Ecto neural progenitor cell (in vitro differentiated cells): ENCODE measurements around the gene PAM.
"Not testable (repeated sequence)": the region's sequence is repeated elsewhere in the genome, so short reads cannot be mapped to it uniquely, and the experiment has no call there.

Experiments used
- DNase-seq: peaks from one replicate; pipeline ENCODE4 v3.0.0-alpha.2; 2018; ENCODE audit warnings: low spot score

The PAM gene

DNA sequence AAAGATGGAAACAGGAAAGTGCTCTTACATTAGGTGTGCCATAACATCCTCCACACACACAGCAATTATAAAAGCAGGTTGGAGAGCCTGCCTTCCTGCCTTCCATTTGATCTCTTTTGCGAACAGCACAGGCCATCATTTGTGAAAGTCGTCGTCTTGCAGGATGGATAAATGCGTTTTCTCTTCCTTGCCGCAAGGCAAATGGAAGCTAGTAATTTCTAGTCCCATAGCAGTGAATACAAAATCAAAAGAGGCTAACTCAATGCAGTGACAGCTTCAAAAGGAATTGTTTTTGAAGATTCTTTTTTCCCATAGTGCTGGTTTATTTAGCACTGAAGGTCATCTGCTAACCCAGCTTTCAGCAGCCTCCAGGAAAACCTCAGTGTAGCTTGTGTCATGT lies 186.0 kb downstream of the PAM start:
- DNase-seq, result no peak

GRCh38 chr5:102946414-102946813 lies 191.3 kb downstream of the PAM start:
- DNase-seq, result no peak

GRCh38 chr5:102946971-102947370 lies 191.9 kb downstream of the PAM start:
- no peak for DNase-seq

DNA sequence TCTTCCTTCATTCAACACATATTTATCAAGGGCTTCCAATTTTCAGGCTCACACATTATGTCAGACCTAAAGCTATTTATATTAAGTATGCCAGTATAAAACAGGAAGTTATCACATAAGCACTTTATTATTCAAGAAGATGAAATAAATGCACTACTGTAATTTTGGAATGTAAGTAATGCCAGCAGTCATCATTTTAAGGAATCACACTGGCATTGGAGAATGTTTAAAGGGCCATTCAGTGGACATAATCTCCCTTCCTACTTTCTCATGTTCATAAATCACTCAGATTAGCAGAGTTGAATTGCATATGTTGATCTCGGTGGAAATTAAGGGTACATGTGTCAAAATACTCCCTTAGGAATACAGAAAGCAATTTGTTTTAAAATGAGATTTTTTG lies 200.4 kb downstream of the PAM start:
- DNase-seq, result no peak

DNA sequence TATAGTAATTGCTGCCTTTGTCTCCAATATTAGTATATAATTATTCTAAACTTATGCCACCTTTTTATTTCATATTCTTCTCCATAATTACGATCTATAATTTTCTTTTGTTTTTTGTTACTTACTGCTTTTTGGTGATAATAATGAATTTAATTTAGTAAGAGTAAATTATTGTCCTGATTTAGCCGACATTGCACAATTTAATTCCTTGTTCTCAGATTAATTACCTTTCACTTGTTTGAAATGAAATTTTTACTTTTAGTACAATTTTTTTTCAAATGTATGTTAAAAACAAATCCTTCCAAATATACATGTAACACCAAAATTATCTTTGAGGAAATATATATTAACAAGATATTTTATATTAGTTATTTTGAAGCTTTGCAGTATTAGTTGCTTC lies 201.5 kb downstream of the PAM start:
- no peak for DNase-seq

GRCh38 chr5:102957141-102957540 lies 202.0 kb downstream of the PAM start:
- DNase-seq, result no peak

- DNase-seq, result no peak
Observed at GRCh38 chr5:102958481-102959011, 203.4 kb downstream of the PAM start.

- DNase-seq, result no peak
Observed at GRCh38 chr5:102959055-102959454, 203.9 kb downstream of the PAM start.

DNA sequence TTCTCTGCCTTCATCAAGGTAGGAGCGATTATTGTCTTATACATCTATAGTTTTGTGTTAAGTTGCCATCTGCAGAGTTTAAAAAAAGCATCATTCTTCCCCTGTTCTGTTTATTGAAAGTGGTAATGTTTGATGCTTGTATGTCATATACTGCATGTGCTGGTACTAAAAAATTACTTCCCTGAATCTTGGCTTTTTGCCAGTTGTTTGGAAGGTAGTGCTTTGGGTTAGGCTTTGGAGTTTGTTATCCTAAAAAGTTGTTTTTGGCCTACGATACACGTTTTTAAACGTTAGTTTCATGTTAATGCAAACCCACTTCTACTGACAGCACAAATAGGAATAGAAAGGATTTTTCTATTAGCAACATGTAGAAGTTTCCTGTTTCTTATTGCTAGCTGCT lies 206.6 kb downstream of the PAM start:
- DNase-seq, result no peak

- DNase-seq, result no peak
Observed at GRCh38 chr5:102965653-102966052, 210.5 kb downstream of the PAM start.

DNA sequence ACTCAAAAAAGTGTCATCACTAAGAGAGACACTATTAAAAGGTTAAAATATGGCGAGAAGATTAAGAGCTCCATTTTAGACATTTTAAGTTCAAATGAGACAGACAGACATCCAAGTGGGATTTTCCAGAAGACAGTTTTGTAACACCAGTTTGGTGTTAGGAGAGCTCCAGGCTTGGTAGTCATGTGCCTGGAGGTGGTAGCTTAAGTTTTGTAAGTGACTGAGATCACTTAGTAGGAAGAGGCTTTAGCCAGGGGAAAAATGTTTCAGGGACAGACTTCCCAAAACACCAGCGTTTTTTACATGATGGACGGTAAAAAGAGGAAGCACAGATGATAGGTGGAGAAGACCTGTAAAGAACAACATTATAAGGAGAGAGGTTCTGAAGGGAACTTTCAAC lies 214.5 kb downstream of the PAM start:
- DNase-seq, result no peak

DNA sequence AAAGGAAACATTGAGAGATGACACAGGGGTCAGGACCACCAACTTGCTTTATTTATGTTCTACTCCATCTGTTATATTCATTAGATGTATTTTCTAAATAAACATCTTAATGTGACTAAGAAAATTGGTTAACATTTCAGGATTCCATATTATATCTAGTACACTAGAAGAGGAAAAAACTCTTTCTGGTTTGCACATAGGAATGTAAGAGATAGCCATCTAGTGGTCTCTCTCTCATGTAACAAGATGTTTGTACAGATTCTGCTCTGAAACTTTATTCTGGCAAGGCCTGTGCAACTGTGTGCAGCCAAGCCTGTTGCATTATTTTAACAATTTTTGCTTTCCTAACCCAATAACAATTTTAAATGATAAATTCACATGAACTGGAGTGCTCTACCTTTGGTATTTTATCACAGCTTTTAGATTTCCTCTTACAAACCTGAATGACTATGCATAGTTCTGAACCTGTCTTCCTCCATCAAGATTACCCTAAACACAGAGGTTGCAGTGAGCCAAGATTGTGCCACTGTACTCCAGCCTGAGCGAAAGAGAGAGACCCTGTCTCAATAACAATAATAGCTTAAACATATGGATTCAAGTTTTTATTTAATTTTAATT lies 216.7 kb downstream of the PAM start:
- no peak for DNase-seq

- DNase-seq, result no peak
Observed at GRCh38 chr5:102974177-102974576, 219.1 kb downstream of the PAM start.

- DNase-seq, result no peak
Observed at GRCh38 chr5:102975045-102975444, 219.9 kb downstream of the PAM start.

DNA sequence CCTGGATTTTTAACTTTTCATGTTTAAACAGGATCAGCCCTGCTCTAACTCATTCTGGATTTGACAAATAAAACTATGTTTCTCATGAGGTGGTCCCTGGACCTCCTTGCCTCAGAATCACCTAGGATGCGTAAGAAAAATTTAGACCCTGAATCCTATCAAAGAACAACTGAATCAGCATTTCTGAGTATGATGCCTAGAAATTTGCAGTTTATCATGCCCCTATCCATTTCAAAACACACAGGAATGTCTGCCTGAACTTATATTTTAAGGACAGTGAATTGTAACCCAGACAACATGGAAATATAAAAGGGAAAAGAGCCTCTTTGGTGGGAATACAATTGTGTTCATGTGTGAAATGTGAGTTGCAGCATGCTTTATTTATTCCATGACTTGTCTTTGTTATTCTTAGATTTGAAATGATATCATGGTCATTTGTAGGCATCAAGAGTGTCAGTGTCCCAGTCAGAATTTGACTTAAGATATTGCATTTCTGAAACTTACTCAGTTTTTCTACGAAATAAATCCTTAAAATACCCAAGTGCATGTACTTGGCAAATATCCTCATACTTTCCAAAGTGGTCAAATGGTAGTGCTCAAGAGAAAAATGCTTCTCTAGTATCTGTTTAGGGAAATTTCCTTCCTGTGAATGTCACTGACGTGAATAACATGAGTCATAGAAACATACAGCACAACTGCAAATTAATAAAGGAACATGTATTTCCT lies 220.5 kb downstream of the PAM start:
- no peak for DNase-seq

- DNase-seq, result no peak
Observed at GRCh38 chr5:102981957-102982635, 227.0 kb downstream of the PAM start.

DNA sequence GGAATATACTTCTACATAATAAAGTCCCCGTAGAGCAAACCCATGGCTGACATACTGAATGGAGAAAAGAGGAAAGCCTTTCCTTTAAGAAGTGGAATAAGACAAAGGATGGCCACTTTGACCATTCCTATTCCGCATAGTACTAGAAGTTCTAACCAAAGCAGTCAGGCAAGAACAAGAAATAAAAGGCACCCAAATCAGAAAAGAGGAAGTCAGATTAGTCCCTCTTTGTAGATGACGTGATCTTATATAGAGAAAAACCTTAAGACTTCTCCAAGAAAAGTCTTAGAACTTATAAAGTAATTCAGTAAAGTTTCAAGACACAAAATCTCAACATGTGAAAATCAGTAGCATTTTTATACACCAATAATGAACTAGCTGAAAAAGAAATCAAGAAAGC lies 231.0 kb downstream of the PAM start:
- DNase-seq, result no peak

DNA sequence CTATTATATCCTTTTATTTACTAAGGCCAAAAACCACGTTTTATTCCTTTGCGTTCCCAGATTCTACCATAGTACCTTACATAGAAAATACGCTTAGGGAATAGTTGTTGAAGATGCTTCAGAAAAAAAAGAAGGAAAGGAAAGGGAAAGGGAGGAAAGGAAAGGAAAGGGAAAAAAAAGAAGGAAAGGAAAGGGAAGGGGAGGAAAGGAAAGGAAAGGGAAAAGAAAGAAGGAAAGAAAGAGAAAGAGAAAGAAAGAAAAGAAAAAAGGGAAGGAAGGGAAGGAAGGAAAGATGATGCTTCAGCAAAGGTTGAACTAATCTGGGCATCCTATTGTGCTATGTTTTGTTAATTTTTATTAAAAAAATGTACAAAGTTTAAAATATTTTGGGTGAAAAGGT lies 233.4 kb downstream of the PAM start:
- DNase-seq, result no peak

- no peak for DNase-seq
Observed at GRCh38 chr5:102991802-102992201, 236.7 kb downstream of the PAM start.

GRCh38 chr5:102996011-102996575 lies 241.0 kb downstream of the PAM start:
- DNase-seq, result no peak

DNA sequence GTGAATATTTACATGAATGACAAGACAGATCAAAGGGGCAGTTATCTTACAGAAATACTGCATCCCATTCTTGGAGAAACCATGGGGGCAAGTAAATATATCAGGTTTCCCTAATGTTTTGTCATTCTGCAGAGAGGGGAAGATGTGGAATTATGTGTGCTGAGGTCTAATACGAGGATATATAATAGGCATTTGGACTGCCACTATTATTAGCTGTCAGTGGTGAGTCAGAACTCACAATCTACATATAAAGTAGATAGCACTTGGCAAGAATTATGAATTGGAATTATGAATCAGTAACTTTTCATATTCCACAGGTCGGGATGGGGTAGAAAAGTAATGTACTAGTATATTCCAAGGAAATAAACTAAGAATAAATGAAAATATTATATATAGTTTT lies 243.1 kb downstream of the PAM start:
- DNase-seq, result no peak

GRCh38 chr5:102999191-102999590 lies 244.1 kb downstream of the PAM start:
- no peak for DNase-seq

DNA sequence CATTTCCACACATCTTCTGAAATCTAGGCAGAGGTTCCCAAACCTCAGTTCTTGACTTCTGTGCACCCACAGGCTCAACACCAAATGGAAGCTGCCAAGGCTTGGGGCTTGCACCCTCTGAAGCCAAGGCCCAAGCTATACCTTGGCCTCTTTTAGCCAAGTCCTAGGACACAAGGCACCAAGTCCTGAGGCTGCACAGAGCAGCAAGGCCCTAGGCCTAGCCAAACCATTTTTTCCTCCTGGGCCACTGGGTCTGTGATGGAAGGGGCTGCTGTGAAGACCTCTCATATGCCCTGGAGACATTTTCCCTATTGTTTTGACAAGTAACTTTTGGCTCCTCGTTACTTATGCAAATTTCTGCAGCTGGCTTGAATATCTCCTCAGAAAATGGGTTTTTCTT lies 244.5 kb downstream of the PAM start:
- DNase-seq, result not testable (repeated sequence)
